IMR-90 (cell line): Measurements from ENCODE around the gene NUP107.

Source experiments
- BHLHE40 ChIP-seq: fragments of 150-350 bp; IDR thresholded peaks from 2 replicates; pipeline ENCODE4 v1.6.1; 2016; ENCODE audit warnings: mild to moderate bottlenecking, low read depth, low read length
- CTCF ChIP-seq: conservative IDR thresholded peaks from 2 replicates; pipeline ENCODE4 v1.5.1; 2012; ENCODE audit warnings: mild to moderate bottlenecking, low read depth, low read length, improper control_type of control experiment
- FOS ChIP-seq: fragments of 150-350 bp; IDR thresholded peaks from 2 replicates; pipeline ENCODE4 v1.6.1; 2016; ENCODE audit warnings: low read depth, low read length
- MAZ ChIP-seq: IDR thresholded peaks from 2 replicates; pipeline ENCODE4 v1.6.1; 2012; ENCODE audit warnings: low read depth, mild to moderate bottlenecking, low read length, improper control_type of control experiment, moderate library complexity, borderline replicate concordance
- MXI1 ChIP-seq: IDR thresholded peaks from 2 replicates; pipeline ENCODE4 v1.6.1; 2012; ENCODE audit warnings: low read depth, mild to moderate bottlenecking, low read length, moderate library complexity, borderline replicate concordance
- POLR2A ChIP-seq: IDR thresholded peaks from 2 replicates; pipeline ENCODE4 v1.6.1; 2012; ENCODE audit warnings: mild to moderate bottlenecking, low read depth, low read length
- RAD21 ChIP-seq: IDR thresholded peaks from 2 replicates; pipeline ENCODE4 v1.6.1; 2012; ENCODE audit warnings: low read length, improper control_type of control experiment
- USF2 ChIP-seq: fragments of 150-350 bp; IDR thresholded peaks from 2 replicates; pipeline ENCODE4 v1.6.1; 2017; ENCODE audit warnings: mild to moderate bottlenecking, antibody characterized with exemption, low read length, low read depth

- TF ChIP-seq CTCF, result no peak
- TF ChIP-seq MAZ, result no peak
- TF ChIP-seq BHLHE40, result no peak
- TF ChIP-seq POLR2A, result no peak
- TF ChIP-seq FOS, result no peak
- no peak for TF ChIP-seq USF2
- no peak for TF ChIP-seq RAD21
- TF ChIP-seq MXI1, result no peak
Measured at GRCh38 chr12:68749861-68750260, 63.1 kb downstream of the NUP107 start.
